HL-60/S4 (cell line): ENCODE measurements around the gene PNMA1.

Experiments used
- in situ Hi-C: fragments of 300-500 bp; cut with MboI; formaldehyde crosslinking; loops from 2 replicates; pipeline ENCODE4 v1.14.3; 2022; ENCODE audit warnings: low sequenced_read_pairs

PNMA1 gene

GRCh38 chr14:73713803-73714655 is at the start of gene PNMA1:
PNMA1 (minus strand) TSS chr14:73714384; CDS start chr14:73713639, 745 bp downstream.
- in situ Hi-C loops: no loop called here

- in situ Hi-C loops: no loop called here
These were observed 49.2 kb upstream of the PNMA1 start for GRCh38 chr14:73763396-73763795.

GRCh38 chr14:73762375-73762822 is 48.2 kb upstream of the PNMA1 start:
- in situ Hi-C loops: no loop called here

- in situ Hi-C loops: no loop called here
These were observed 47.6 kb upstream of the PNMA1 start for GRCh38 chr14:73761618-73762355.

GRCh38 chr14:73760598-73761586 is 46.7 kb upstream of the PNMA1 start:
- in situ Hi-C loops: no loop called here

GRCh38 chr14:73759714-73760597 is 45.8 kb upstream of the PNMA1 start:
- in situ Hi-C loops: no loop called here

GRCh38 chr14:73759183-73759713 is 45.1 kb upstream of the PNMA1 start:
- in situ Hi-C loops: no loop called here

- in situ Hi-C loops: no loop called here
These were observed 44.4 kb upstream of the PNMA1 start for GRCh38 chr14:73758392-73759182.

- in situ Hi-C loops: no loop called here
These were observed 43.8 kb upstream of the PNMA1 start for GRCh38 chr14:73757876-73758391.

GRCh38 chr14:73757381-73757780 is 43.2 kb upstream of the PNMA1 start:
- in situ Hi-C loops: no loop called here

GRCh38 chr14:73755434-73756014 is 41.3 kb upstream of the PNMA1 start:
- in situ Hi-C loops: no loop called here

GRCh38 chr14:73754911-73755360 is 40.8 kb upstream of the PNMA1 start:
- in situ Hi-C loops: no loop called here

- in situ Hi-C loops: no loop called here
These were observed 40.0 kb upstream of the PNMA1 start for GRCh38 chr14:73753887-73754795.

GRCh38 chr14:73753124-73753886 is 39.1 kb upstream of the PNMA1 start:
- in situ Hi-C loops: no loop called here

GRCh38 chr14:73752297-73752992 is 38.3 kb upstream of the PNMA1 start:
- in situ Hi-C loops: no loop called here
